Motor neuron (in vitro differentiated cells): Measurements from ENCODE around the gene RBM25. TPM values are rescaled to one million over a fixed set of nuclear protein-coding genes. Genes with fewer than 3 reads are reported as not detected.
"Not testable (repeated sequence)": the region's sequence is repeated elsewhere in the genome, so short reads cannot be mapped to it uniquely, and the experiment has no call there.

Experiments
- ATAC-seq, 8 experiments: fragments of 200-7000 bp; cut with Tn5 transposase; replicated peaks in 6 of 8; 2 replicates each; pipeline ENCODE4 v1.8.0; 2021; ENCODE audit warnings: mild to moderate bottlenecking in 8 of 8, moderate library complexity in 8 of 8
- H3K27ac ChIP-seq, 2 donors: fragments of 250-450 bp; sonication (Bioruptor Pico); 2 replicates each; pipeline ENCODE4 v1.9.0; 2021; ENCODE audit warnings: antibody characterized with exemption in 2 of 2, mild to moderate bottlenecking in 2 of 2, moderate library complexity in 1 of 2
- H3K4me1 ChIP-seq, 2 donors: fragments of 250-450 bp; sonication (Bioruptor Pico); replicated peaks in 1 of 2; 2 replicates each; pipeline ENCODE4 v1.6.1; 2021; ENCODE audit warnings: antibody characterized with exemption in 2 of 2, mild to moderate bottlenecking in 2 of 2, moderate library complexity in 1 of 2
- H3K4me3 ChIP-seq, 5 donors: fragments of 250-450 bp; sonication (Bioruptor Pico); 2 replicates each; pipeline ENCODE4 v1.9.0; 2021; ENCODE audit warnings: antibody characterized with exemption in 5 of 5, mild to moderate bottlenecking in 5 of 5, moderate library complexity in 4 of 5
- WGBS, 10 experiments: fragments of 450-650 bp; shearing (Covaris generic); methylation state at CpG; one replicate each; pipeline ENCODE4 v1.0.0; 2022; 5-methylcytosine and 5-hydroxymethylcytosine counted together
- in situ Hi-C, 9 experiments: fragments of 400-800 bp; cut with MboI; loops; one replicate each; pipeline ENCODE4 v1.15.0; 2021; ENCODE audit warnings: low sequenced_read_pairs in 9 of 9, low pct_unique_long_range_greater_than_20kb in 2 of 9; ENCODE audit not compliant: unreplicated experiment in 9 of 9
- total RNA-seq, 8 experiments: library from RNA; unstranded; fragments of 300-600 nt; gene quantifications; 2 replicates each; pipeline versions ENCODE4 v1.2.3 to v1.2.4, GENCODE V29; 2022

RBM25 gene
- total RNA-seq, 8 experiments from 2014 or later: 53.9 to 100 (median 70.9) TPM

DNA sequence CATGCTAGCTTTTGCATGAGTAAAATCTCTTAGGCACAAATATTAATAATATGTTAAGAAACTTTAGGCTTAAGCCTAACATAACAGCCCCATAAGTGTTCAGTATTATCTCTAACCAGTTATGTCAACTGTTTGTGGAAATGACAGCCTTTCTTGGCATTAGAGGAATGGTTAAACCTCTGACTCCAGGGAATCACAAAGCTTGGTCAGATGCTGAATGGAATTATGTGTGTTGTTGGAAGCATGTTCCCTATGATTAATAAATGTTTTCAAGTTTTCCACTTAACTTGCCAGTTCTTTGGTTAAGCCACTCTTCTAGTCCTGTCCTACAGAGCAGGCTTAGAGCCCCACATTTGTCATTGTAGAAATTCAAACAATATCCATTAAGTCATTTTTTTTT is 94.9 kb downstream of the RBM25 start:
- no peaks in the 10 kb centered on the region for H3K4me1 ChIP-seq
- ATAC-seq: no peak
- H3K4me3 ChIP-seq: no peak overlapping the region
- in situ Hi-C loops: loop anchor here in 3 of 9 experiments (25.0 kb wide), 2 partner anchors 309 to 334 kb away; partner anchors contain the start of genes NUMB (in 2 of the 3) and RIOX1 (in 1 of the 3)
- H3K27ac ChIP-seq: no peak overlapping the region

DNA sequence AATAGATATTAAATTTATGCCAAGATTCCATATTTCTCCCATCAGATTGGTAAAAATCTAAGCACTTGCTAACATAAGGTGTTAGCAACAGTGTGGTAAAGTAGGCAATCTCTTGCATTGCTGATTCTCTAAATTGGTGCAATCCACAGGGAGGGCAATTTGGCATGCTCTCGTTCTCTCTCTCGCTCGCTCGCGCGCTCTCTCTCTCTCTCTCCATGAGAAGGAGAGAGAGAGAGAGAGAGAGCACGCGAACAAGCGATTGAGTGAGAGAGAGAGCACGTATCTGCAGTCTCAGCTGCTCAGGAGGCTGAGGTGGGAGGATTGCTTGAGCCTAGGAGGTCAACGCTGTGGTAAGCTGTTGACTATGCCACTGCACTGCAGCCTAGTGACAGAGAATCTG is 103.9 kb downstream of the RBM25 start:
- in situ Hi-C loops: loop anchor here in 3 of 9 experiments (25.0 kb wide), 2 partner anchors 300 to 325 kb away; partner anchors contain the start of genes NUMB (in 2 of the 3) and RIOX1 (in 1 of the 3)
- no peak overlapping the region for H3K27ac ChIP-seq
- no peak overlapping the region for H3K4me3 ChIP-seq
- 78 to 100% (median 91%) methylated on average over 1 to 11 of the region's 11 CpGs; no CpG with 5 or more reads in 1 of the 10 experiments for WGBS, 10 experiments
- H3K4me1 ChIP-seq: no peaks in the 10 kb centered on the region
- no peak for ATAC-seq

DNA sequence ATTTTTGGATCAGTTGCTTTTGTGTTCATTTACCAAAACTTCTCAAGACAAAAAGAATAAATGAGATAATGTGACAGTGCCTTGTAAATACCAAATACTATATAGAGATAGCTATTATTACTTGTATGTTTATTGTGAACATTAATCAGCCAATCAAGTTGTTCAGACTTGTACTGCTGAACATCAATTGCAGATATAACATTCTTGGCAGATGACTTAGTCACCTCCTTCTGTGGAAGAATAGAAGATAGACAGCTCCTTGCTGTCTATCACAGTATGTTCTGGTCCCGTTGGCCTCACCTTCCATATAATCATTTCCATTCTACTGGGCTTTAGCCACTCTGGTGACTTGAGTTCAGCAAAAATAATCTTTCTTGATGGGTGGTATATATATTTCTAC is 108.1 kb downstream of the RBM25 start:
- in situ Hi-C loops: loop anchor here in 3 of 9 experiments (25.0 kb wide), 2 partner anchors 296 to 321 kb away; partner anchors contain the start of genes NUMB (in 2 of the 3) and RIOX1 (in 1 of the 3)
- Histone ChIP-seq H3K4me3 (no peak overlapping the region), H3K27ac (no peak overlapping the region), H3K4me1 (peaks cover 0 to 4% of the 10 kb centered on the region in 2 donors)
- WGBS, 10 experiments: 0 to 100% (median 80%) methylated on average over 1 of the region's 1 CpG; no CpG with 5 or more reads in 3 of the 10 experiments
- no peak for ATAC-seq

DNA sequence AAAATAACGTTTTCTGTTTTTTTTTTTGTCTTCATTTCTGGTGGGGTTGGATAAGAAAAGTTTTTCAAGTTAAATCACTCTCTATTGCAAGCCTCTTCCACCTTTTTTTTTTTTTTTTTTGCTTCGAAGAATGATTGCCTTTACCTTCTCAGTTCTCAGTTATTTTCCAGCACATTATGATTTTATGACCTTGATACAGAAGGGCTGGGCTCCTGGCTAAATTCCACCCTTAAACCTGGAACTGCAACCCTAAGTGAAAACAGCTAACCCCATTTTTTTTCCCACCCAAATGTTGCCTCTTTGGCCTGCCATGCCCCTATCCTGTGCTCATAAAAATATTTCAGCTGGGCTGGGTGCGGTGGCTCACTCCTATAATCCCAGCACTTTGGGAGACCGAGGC is 109.4 kb downstream of the RBM25 start:
- in situ Hi-C loops: loop anchor here in 3 of 9 experiments (25.0 kb wide), 2 partner anchors 295 to 320 kb away; partner anchors contain the start of genes NUMB (in 2 of the 3) and RIOX1 (in 1 of the 3)
- WGBS, 10 experiments: 49 to 100% (median 90%) methylated on average over 1 to 4 of the region's 4 CpGs
- H3K4me3 ChIP-seq: no peak overlapping the region
- H3K4me1 ChIP-seq: peaks cover 0 to 4% of the 10 kb centered on the region in 2 donors
- no peak overlapping the region for H3K27ac ChIP-seq
- ATAC-seq: no peak

DNA sequence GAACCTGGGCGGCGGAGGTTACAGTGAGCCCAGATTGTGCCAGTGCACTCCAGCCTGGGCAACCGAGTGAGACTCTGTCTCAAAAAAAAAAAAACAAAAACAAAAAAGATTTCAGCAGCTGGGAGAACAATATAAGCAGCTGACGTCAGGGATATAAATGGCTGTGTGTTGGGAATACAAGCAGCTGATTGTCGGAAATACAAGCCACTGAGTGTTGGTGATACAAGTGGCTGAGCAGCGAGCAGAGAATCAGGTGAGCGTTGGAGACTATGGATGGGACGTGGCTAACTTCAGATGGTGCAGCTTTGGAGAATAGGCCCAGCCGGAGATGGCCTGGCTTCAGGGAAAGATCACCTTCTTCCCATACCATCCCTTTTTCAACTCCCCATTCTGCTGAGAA is 109.9 kb downstream of the RBM25 start:
- Histone ChIP-seq H3K4me3 (no peak overlapping the region), H3K4me1 (peaks cover 0 to 4% of the 10 kb centered on the region in 2 donors), H3K27ac (no peak overlapping the region)
- 60 to 98% (median 86%) methylated on average over 2 to 8 of the region's 9 CpGs; no CpG with 5 or more reads in 2 of the 10 experiments for WGBS, 10 experiments
- in situ Hi-C loops: loop anchor here in 3 of 9 experiments (25.0 kb wide), 2 partner anchors 294 to 319 kb away; partner anchors contain the start of genes NUMB (in 2 of the 3) and RIOX1 (in 1 of the 3)
- peak in 3 of 8 experiments; percentile 31 to 69 (median 34) for ATAC-seq

DNA sequence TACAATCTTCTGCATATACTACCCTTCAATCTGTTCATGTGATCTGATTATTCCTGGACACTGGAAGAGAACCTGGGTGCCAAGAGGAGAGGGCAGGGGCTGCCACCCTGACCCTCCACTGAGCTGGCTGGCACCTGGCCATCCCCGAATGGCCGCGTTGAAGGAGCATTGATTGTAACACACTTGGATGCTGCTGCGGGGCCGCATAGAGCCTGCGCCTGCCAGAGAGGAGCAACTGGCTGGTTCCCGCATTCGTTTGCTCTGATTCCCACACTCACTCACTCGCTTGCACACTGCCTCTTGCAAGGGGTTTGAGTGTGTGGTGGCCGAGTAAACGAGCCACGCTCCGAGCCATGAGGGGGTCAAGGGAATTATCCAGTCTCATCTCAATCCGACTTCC is 110.4 kb downstream of the RBM25 start:
- ATAC-seq: peak in 1 of 8 experiments; percentile 21
- 67 to 100% (median 96%) methylated on average over 1 to 12 of the region's 14 CpGs; no CpG with 5 or more reads in 2 of the 10 experiments for WGBS, 10 experiments
- Histone ChIP-seq H3K4me3 (no peak overlapping the region), H3K4me1 (peaks cover 0 to 4% of the 10 kb centered on the region in 2 donors), H3K27ac (no peak overlapping the region)
- in situ Hi-C loops: loop anchor here in 3 of 9 experiments (25.0 kb wide), 2 partner anchors 294 to 319 kb away; partner anchors contain the start of genes NUMB (in 2 of the 3) and RIOX1 (in 1 of the 3)

DNA sequence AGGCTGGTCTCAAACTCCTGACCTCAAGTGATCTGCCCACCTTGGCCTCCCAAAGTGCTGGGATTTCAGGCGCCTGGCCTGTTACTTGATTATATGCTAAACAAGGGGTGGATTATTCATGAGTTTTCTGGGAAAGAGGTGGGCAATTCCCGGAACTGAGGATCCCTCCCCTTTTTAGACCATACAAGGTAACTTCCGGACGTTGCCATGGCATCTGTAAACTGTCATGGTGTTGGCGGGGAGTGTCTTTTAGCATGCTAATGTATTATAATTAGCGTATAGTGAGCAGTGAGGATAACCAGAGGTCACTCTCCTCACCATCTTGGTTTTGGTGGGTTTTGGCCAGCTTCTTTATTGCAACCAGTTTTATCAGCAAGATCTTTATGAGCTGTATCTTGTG is 111.5 kb downstream of the RBM25 start:
- not testable (repeated sequence) for H3K4me3 ChIP-seq, H3K4me1 ChIP-seq, H3K27ac ChIP-seq
- ATAC-seq: peak in 6 of 8 experiments; percentile 30 to 60 (median 42)
- 33 to 100% (median 66%) methylated on average over 1 to 4 of the region's 6 CpGs; no CpG with 5 or more reads in 4 of the 10 experiments for WGBS, 10 experiments
- in situ Hi-C loops: loop anchor here in 3 of 9 experiments (25.0 kb wide), 2 partner anchors 292 to 317 kb away; partner anchors contain the start of genes NUMB (in 2 of the 3) and RIOX1 (in 1 of the 3)

DNA sequence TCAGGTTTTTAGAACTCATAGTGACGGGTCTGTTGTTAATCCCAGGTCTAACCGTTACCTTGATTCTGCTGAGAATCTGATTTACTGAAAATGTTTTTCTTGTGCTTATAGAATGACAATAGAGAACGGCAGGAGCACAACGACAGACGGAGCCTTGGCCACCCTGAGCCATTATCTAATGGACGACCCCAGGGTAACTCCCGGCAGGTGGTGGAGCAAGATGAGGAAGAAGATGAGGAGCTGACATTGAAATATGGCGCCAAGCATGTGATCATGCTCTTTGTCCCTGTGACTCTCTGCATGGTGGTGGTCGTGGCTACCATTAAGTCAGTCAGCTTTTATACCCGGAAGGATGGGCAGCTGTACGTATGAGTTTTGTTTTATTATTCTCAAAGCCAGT is 112.4 kb downstream of the RBM25 start:
- Histone ChIP-seq H3K27ac (no peak overlapping the region), H3K4me1 (peaks cover 0 to 4% of the 10 kb centered on the region in 2 donors), H3K4me3 (no peak overlapping the region)
- in situ Hi-C loops: loop anchor here in 3 of 9 experiments (25.0 kb wide), 2 partner anchors 292 to 317 kb away; partner anchors contain the start of genes NUMB (in 2 of the 3) and RIOX1 (in 1 of the 3)
- ATAC-seq: no peak
- WGBS, 10 experiments: 58 to 100% (median 74%) methylated on average over 1 to 9 of the region's 11 CpGs; no CpG with 5 or more reads in 1 of the 10 experiments

DNA sequence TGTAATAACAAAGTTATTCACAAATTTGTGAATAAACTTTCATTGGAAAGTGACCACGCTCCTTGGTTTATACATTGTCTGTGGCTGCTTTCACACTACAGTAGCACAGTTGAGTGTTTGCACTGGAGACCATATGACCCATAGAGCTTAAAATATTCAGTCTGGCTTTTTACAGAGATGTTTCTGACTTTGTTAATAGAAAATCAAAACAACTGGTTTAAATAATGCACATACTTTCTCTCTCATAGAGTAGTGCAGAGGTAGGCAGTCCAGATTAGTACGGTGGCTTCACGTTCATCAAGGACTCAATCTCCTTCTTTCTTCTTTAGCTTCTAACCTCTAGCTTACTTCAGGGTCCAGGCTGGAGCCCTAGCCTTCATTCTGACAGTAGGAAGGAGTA is 114.2 kb downstream of the RBM25 start:
- in situ Hi-C loops: loop anchor here in 3 of 9 experiments (25.0 kb wide), 2 partner anchors 290 to 315 kb away; partner anchors contain the start of genes NUMB (in 2 of the 3) and RIOX1 (in 1 of the 3)
- Histone ChIP-seq H3K4me3 (no peak overlapping the region), H3K27ac (no peak overlapping the region), H3K4me1 (peaks cover 0 to 4% of the 10 kb centered on the region in 2 donors)
- ATAC-seq: peak in 3 of 8 experiments; percentile 53 to 67 (median 62)
- 61 to 100% (median 88%) methylated on average over 1 to 3 of the region's 3 CpGs; no CpG with 5 or more reads in 2 of the 10 experiments for WGBS, 10 experiments

DNA sequence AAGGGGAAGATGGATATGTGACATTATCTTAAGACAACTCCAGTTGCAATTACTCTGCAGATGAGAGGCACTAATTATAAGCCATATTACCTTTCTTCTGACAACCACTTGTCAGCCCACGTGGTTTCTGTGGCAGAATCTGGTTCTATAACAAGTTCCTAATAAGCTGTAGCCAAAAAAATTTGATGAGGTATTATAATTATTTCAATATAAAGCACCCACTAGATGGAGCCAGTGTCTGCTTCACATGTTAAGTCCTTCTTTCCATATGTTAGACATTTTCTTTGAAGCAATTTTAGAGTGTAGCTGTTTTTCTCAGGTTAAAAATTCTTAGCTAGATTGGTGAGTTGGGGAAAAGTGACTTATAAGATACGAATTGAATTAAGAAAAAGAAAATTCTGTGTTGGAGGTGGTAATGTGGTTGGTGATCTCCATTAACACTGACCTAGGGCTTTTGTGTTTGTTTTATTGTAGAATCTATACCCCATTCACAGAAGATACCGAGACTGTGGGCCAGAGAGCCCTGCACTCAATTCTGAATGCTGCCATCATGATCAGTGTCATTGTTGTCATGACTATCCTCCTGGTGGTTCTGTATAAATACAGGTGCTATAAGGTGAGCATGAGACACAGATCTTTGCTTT is 114.9 kb downstream of the RBM25 start:
- peak in 3 of 8 experiments; percentile 49 to 63 (median 53) for ATAC-seq
- H3K27ac ChIP-seq: no peak overlapping the region
- in situ Hi-C loops: loop anchor here in 3 of 9 experiments (25.0 kb wide), 2 partner anchors 289 to 314 kb away; partner anchors contain the start of genes NUMB (in 2 of the 3) and RIOX1 (in 1 of the 3)
- H3K4me1 ChIP-seq: peaks cover 0 to 4% of the 10 kb centered on the region in 2 donors
- H3K4me3 ChIP-seq: no peak overlapping the region
- WGBS, 10 experiments: 7 to 82% (median 33%) methylated on average over 1 to 3 of the region's 3 CpGs; no CpG with 5 or more reads in 1 of the 10 experiments
